ENCODE results near the gene NTMT1.

The NTMT1 gene

DNA sequence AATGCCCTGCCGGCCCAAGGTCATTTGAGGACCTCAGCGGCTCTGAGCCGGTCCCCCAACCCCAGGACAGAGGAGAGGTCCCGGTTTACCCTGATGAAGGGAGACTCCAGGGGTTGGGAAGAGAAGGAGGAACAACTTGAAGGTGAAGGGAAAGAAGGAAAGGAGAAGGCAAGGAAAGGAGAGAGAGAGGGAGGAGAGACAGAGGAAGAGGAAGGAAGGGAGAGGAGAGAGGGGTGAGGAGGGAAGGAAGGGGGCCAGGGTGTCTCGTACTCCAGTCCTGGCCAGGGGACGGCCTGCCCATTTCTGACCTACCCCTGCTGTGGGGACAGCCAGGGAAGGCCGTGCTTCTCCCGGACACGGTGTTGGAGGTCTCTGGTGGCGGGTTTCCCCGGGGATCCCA, 41.4 kb downstream of the NTMT1 start:
- Histone ChIP-seq H3K27ac (no peak overlapping the region), H3K9me3 (ENCODE audit: control insufficient read depth, low read length) (no peaks in the 10 kb centered on the region), H2AFZ (no peak overlapping the region), H3K4me2 (ENCODE audit: low read length) (no peak overlapping the region), H3K4me3 (ENCODE audit: low read depth, low read length) (no peak overlapping the region), H3K79me2 (no peaks in the 10 kb centered on the region), H3K4me1 (no peaks in the 10 kb centered on the region), H3K27me3 (ENCODE audit: control insufficient read depth, insufficient read depth, low read length) (no peaks in the 10 kb centered on the region), H3K36me3 (ENCODE audit: control insufficient read depth, insufficient read depth, low read length) (no peaks in the 10 kb centered on the region), H3K9ac (no peak overlapping the region)
- TF ChIP-seq, protein P1, sequence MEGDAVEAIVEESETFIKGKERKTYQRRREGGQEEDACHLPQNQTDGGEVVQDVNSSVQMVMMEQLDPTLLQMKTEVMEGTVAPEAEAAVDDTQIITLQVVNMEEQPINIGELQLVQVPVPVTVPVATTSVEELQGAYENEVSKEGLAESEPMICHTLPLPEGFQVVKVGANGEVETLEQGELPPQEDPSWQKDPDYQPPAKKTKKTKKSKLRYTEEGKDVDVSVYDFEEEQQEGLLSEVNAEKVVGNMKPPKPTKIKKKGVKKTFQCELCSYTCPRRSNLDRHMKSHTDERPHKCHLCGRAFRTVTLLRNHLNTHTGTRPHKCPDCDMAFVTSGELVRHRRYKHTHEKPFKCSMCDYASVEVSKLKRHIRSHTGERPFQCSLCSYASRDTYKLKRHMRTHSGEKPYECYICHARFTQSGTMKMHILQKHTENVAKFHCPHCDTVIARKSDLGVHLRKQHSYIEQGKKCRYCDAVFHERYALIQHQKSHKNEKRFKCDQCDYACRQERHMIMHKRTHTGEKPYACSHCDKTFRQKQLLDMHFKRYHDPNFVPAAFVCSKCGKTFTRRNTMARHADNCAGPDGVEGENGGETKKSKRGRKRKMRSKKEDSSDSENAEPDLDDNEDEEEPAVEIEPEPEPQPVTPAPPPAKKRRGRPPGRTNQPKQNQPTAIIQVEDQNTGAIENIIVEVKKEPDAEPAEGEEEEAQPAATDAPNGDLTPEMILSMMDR (IDR thresholded peaks at IDR 0.05): no peak

- H3K4me2 ChIP-seq (ENCODE audit: low read length): no peak overlapping the region
- no peak overlapping the region for H3K4me3 ChIP-seq (ENCODE audit: low read depth, low read length)
- H2AFZ ChIP-seq: no peak overlapping the region
- TF ChIP-seq, protein P1 (IDR thresholded peaks at IDR 0.05): no peak
- H3K79me2 ChIP-seq: no peaks in the 10 kb centered on the region
- H3K9ac ChIP-seq: no peak overlapping the region
- H3K27me3 ChIP-seq (ENCODE audit: control insufficient read depth, insufficient read depth, low read length): no peaks in the 10 kb centered on the region
- no peaks in the 10 kb centered on the region for H3K9me3 ChIP-seq (ENCODE audit: control insufficient read depth, low read length)
- H3K4me1 ChIP-seq: no peaks in the 10 kb centered on the region
- H3K36me3 ChIP-seq (ENCODE audit: control insufficient read depth, insufficient read depth, low read length): no peaks in the 10 kb centered on the region
- H3K27ac ChIP-seq: no peak overlapping the region
Observed at GRCh38 chr9:129667850-129668249, 41.9 kb downstream of the NTMT1 start.

- Histone ChIP-seq H3K4me2 (ENCODE audit: low read length) (no peak overlapping the region), H3K27ac (no peak overlapping the region), H3K79me2 (no peaks in the 10 kb centered on the region), H3K27me3 (ENCODE audit: control insufficient read depth, insufficient read depth, low read length) (no peaks in the 10 kb centered on the region), H3K4me3 (ENCODE audit: low read depth, low read length) (no peak overlapping the region), H3K4me1 (no peaks in the 10 kb centered on the region), H3K9ac (no peak overlapping the region), H3K9me3 (ENCODE audit: control insufficient read depth, low read length) (no peaks in the 10 kb centered on the region), H2AFZ (no peak overlapping the region), H3K36me3 (ENCODE audit: control insufficient read depth, insufficient read depth, low read length) (no peaks in the 10 kb centered on the region)
- TF ChIP-seq, protein P1 (IDR thresholded peaks at IDR 0.05): no peak
Observed at GRCh38 chr9:129669141-129669718, 43.3 kb downstream of the NTMT1 start.

GRCh38 chr9:129669946-129670345, 44.0 kb downstream of the NTMT1 start:
- Histone ChIP-seq H3K4me3 (ENCODE audit: low read depth, low read length) (no peak overlapping the region), H3K4me2 (ENCODE audit: low read length) (no peak overlapping the region), H3K27me3 (ENCODE audit: control insufficient read depth, insufficient read depth, low read length) (no peaks in the 10 kb centered on the region), H3K27ac (no peak overlapping the region), H2AFZ (no peak overlapping the region), H3K36me3 (ENCODE audit: control insufficient read depth, insufficient read depth, low read length) (no peaks in the 10 kb centered on the region), H3K79me2 (no peaks in the 10 kb centered on the region), H3K9me3 (ENCODE audit: control insufficient read depth, low read length) (no peaks in the 10 kb centered on the region), H3K4me1 (no peaks in the 10 kb centered on the region), H3K9ac (no peak overlapping the region)
- TF ChIP-seq, protein P1 (IDR thresholded peaks at IDR 0.05): no peak

DNA sequence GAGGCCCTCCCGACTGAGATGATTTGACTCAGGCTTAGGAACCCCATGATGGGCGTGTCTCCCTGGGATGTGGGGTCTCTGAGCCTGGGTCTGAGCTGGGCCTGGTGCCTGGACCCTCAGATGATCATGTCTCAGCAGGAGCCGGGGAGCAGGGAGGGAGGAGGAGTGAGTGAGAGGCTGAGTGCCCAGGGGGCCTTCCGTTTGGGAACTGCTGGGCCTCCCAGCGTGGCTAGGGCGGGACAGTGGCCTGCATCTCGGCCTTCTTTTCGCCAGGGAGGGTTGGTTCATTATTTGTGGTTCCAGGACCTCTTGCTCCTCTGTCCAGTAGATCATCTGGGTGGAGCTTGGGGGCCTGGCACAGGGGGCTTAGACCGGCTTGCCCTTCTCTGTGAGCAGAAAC, 45.1 kb downstream of the NTMT1 start:
- Histone ChIP-seq H2AFZ (no peak overlapping the region), H3K27me3 (ENCODE audit: control insufficient read depth, insufficient read depth, low read length) (no peaks in the 10 kb centered on the region), H3K79me2 (no peaks in the 10 kb centered on the region), H3K36me3 (ENCODE audit: control insufficient read depth, insufficient read depth, low read length) (no peaks in the 10 kb centered on the region), H3K27ac (no peak overlapping the region), H3K9me3 (ENCODE audit: control insufficient read depth, low read length) (no peaks in the 10 kb centered on the region), H3K4me2 (ENCODE audit: low read length) (no peak overlapping the region), H3K4me3 (ENCODE audit: low read depth, low read length) (no peak overlapping the region), H3K9ac (no peak overlapping the region), H3K4me1 (no peaks in the 10 kb centered on the region)
- TF ChIP-seq, protein P1 (IDR thresholded peaks at IDR 0.05): no peak
